Neural cell (in vitro differentiated cells): ENCODE results near the gene OCRL. TPM values are rescaled to one million over a fixed set of nuclear protein-coding genes. Genes with fewer than 3 reads are reported as not detected.

Experiments
- H2AFZ ChIP-seq: fragments of 200-600, 300-800 bp; sonication (generic), shearing (Covaris generic); 2 replicates; pipeline ENCODE4 v1.6.0; 2014; ENCODE audit warnings: low read depth, mild to moderate bottlenecking, antibody characterized with exemption, low read length, moderate library complexity
- H3F3A ChIP-seq: fragments of 200-600 bp; shearing (Covaris generic); 2 replicates; pipeline ENCODE4 v1.6.1; 2016; ENCODE audit warnings: mild to moderate bottlenecking, moderate library complexity, mixed read lengths, antibody characterized with exemption, low read length; ENCODE audit not compliant: insufficient read depth, poor library complexity, severe bottlenecking
- H3K27ac ChIP-seq: fragments of 200-600, 300-800 bp; sonication (generic), shearing (Covaris generic); 2 replicates; pipeline ENCODE4 v1.5.1; 2014; ENCODE audit warnings: mild to moderate bottlenecking, low read length, moderate library complexity
- H3K27me3 ChIP-seq: fragments of 300-800, 200-600 bp; sonication (generic), shearing (Covaris generic); 2 replicates; pipeline ENCODE4 v1.6.0; 2014; ENCODE audit warnings: mild to moderate bottlenecking, low read depth, low read length, moderate library complexity; ENCODE audit not compliant: insufficient read depth
- H3K36me3 ChIP-seq: fragments of 300-800, 200-600 bp; sonication (generic), shearing (Covaris generic); 2 replicates; pipeline ENCODE4 v1.5.1; 2014; ENCODE audit warnings: mild to moderate bottlenecking, antibody characterized with exemption, low read length, moderate library complexity; ENCODE audit not compliant: insufficient read depth
- H3K4me2 ChIP-seq: fragments of 300-800, 200-600 bp; sonication (generic), shearing (Covaris generic); 2 replicates; pipeline ENCODE4 v1.6.0; 2014; ENCODE audit warnings: mild to moderate bottlenecking, low read length
- H3K4me3 ChIP-seq: fragments of 300-800, 200-600 bp; sonication (generic), shearing (Covaris generic); 2 replicates; pipeline ENCODE4 v1.5.1; 2014; ENCODE audit warnings: mild to moderate bottlenecking, low read length, moderate library complexity
- H3K79me2 ChIP-seq: fragments of 200-600 bp; shearing (Covaris generic); replicated peaks from 2 replicates; pipeline ENCODE4 v1.6.0; 2014; ENCODE audit warnings: mild to moderate bottlenecking, low read length, moderate library complexity; ENCODE audit not compliant: insufficient read depth
- H3K9ac ChIP-seq: fragments of 300-800, 200-600 bp; sonication (generic), shearing (Covaris generic); 2 replicates; pipeline ENCODE4 v1.6.1; 2016; ENCODE audit warnings: mild to moderate bottlenecking, low read length, mixed read lengths
- H3K9me2 ChIP-seq: fragments of 200-600 bp; shearing (Covaris generic); 2 replicates; pipeline ENCODE4 v1.6.1; 2016; ENCODE audit warnings: mild to moderate bottlenecking, low read length, mixed read lengths; ENCODE audit not compliant: insufficient read depth
- H3K9me3 ChIP-seq: fragments of 200-600, 300-800 bp; sonication (generic), shearing (Covaris generic); 2 replicates; pipeline ENCODE4 v1.6.1; 2016; ENCODE audit warnings: mild to moderate bottlenecking, mixed run types, low read length, moderate library complexity, mixed read lengths
- H4K20me1 ChIP-seq: fragments of 200-600 bp; shearing (Covaris generic); 2 replicates; pipeline ENCODE4 v1.6.1; 2016; ENCODE audit warnings: mild to moderate bottlenecking, mixed run types; ENCODE audit not compliant: insufficient read depth
- EP300 ChIP-seq: fragments of 450-650 bp; conservative IDR thresholded peaks from 2 replicates; pipeline ENCODE4 v1.6.1; 2014; ENCODE audit warnings: antibody characterized with exemption, mild to moderate bottlenecking, moderate library complexity; ENCODE audit not compliant: poor library complexity, severe bottlenecking
- EZH2 ChIP-seq: fragments of 200-600, 300-800 bp; shearing (Covaris generic), sonication (generic); IDR thresholded peaks from 2 replicates; pipeline ENCODE4 v1.6.1; 2014; ENCODE audit warnings: antibody characterized with exemption, low read length, borderline replicate concordance, mild to moderate bottlenecking; ENCODE audit not compliant: insufficient read depth, poor library complexity, severe bottlenecking
- MXI1 ChIP-seq: fragments of 450-650 bp; conservative IDR thresholded peaks from 2 replicates; pipeline ENCODE4 v1.6.1; 2014; ENCODE audit warnings: antibody characterized with exemption, mild to moderate bottlenecking; ENCODE audit not compliant: poor library complexity, severe bottlenecking
- POLR2AphosphoS5 ChIP-seq: IDR thresholded peaks from 2 replicates; pipeline ENCODE4 v1.6.1; 2012
- RAD21 ChIP-seq: fragments of 450-650 bp; conservative IDR thresholded peaks from 2 replicates; pipeline ENCODE4 v1.6.1; 2014; ENCODE audit warnings: antibody characterized with exemption, mild to moderate bottlenecking, moderate library complexity
- REST ChIP-seq: IDR thresholded peaks from 2 replicates; pipeline ENCODE4 v1.6.1; 2012; ENCODE audit warnings: borderline replicate concordance
- SMC3 ChIP-seq: fragments of 450-650 bp; conservative IDR thresholded peaks from 2 replicates; pipeline ENCODE4 v1.6.1; 2014; ENCODE audit warnings: antibody characterized with exemption, mild to moderate bottlenecking, moderate library complexity; ENCODE audit not compliant: poor library complexity
- TAF1 ChIP-seq: IDR thresholded peaks from 2 replicates; pipeline ENCODE4 v1.6.1; 2012; ENCODE audit warnings: low read depth
- polyA plus RNA-seq: library from polyadenylated mRNA; depleted of rRNA; stranded (reverse); fragments of >200 nt; gene quantifications from 2 replicates; pipeline ENCODE4 v1.2.3, GENCODE V29; 2014
- TF ChIP-seq, protein P1 (sequence below): fragments of 450-650 bp; IDR thresholded peaks from 2 replicates; pipeline ENCODE4 v1.5.1; 2014; ENCODE audit warnings: antibody characterized with exemption, mild to moderate bottlenecking, moderate library complexity; ENCODE audit not compliant: poor library complexity, severe bottlenecking

Gene OCRL
- polyA plus RNA-seq, 1 donor from 2014 or later: 27.9 TPM

DNA sequence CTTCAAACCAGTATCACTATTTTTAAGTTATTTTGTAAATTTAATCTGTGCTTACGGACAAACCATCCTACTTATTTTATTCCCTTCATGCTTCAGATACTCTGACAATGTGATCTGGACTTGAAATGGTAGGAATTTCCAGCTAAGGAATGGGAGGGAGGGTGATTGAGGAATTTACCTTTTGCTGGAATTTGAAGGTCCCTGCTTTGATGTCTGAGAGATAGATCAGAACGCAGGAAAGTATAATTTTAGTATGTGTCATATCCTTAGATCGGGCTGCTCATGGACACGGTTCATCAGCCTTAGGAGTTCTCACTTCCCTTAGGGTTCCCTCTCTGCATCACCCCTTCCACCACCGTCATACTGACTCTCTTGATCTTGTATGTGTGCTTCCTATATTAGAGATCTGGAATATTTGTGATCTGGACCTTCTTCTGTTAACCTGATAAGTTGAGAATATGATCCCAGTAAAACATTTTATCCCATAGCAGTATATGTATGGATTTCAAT, 16.8 kb downstream of the OCRL start:
- no peaks in the 10 kb centered on the region for H3K27me3 ChIP-seq
- H3F3A ChIP-seq: no peaks in the 10 kb centered on the region
- no peak overlapping the region for H3K4me2 ChIP-seq
- no peak overlapping the region for H3K27ac ChIP-seq
- H3K4me3 ChIP-seq: no peak overlapping the region
- no peak overlapping the region for H2AFZ ChIP-seq
- no peaks in the 10 kb centered on the region for H4K20me1 ChIP-seq
- H3K9ac ChIP-seq: no peak overlapping the region
- no peaks in the 10 kb centered on the region for H3K79me2 ChIP-seq
- TF ChIP-seq REST (no peak), POLR2AphosphoS5 (no peak), TAF1 (no peak), EP300 (no peak), EZH2 (no peak), SMC3 (no peak), RAD21 (no peak), MXI1 (no peak)
- TF ChIP-seq, protein P1, sequence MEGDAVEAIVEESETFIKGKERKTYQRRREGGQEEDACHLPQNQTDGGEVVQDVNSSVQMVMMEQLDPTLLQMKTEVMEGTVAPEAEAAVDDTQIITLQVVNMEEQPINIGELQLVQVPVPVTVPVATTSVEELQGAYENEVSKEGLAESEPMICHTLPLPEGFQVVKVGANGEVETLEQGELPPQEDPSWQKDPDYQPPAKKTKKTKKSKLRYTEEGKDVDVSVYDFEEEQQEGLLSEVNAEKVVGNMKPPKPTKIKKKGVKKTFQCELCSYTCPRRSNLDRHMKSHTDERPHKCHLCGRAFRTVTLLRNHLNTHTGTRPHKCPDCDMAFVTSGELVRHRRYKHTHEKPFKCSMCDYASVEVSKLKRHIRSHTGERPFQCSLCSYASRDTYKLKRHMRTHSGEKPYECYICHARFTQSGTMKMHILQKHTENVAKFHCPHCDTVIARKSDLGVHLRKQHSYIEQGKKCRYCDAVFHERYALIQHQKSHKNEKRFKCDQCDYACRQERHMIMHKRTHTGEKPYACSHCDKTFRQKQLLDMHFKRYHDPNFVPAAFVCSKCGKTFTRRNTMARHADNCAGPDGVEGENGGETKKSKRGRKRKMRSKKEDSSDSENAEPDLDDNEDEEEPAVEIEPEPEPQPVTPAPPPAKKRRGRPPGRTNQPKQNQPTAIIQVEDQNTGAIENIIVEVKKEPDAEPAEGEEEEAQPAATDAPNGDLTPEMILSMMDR: no peak
- H3K9me2 ChIP-seq: no peaks in the 10 kb centered on the region
- no peaks in the 10 kb centered on the region for H3K36me3 ChIP-seq
- no peaks in the 10 kb centered on the region for H3K9me3 ChIP-seq

DNA sequence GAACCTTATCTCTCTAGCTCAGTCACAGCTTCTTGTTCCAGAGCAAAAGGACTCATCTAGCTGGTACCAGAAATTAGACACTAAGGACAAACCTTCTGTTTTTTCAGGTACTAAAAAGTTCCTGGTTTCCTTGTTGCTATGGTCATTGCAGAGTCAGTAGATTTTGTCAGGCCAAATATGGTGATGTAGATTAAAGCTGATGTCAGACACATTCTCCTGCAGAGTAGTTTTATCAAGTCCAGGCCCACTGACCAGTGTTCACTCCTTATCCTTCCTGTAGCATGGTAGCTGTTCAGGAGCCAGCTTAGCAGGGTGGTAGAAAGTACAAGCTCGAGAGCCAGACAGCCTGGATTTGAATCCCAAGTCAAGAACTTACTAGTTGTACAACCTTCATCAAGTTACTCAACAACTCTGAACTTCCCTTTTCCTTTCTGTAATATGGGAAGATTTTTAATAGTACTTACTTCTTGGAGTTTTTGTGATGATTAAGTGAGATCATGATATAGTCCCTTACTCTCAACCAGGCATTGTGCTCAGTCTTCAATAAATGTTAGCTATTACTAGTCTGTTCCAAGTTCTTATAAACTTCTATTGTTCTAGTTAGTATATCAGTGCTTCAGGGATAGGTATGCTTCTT, 17.9 kb downstream of the OCRL start:
- Histone ChIP-seq H3K9me3 (no peaks in the 10 kb centered on the region), H3K9ac (no peak overlapping the region), H3F3A (no peaks in the 10 kb centered on the region), H3K4me3 (no peak overlapping the region), H3K27ac (no peak overlapping the region), H3K9me2 (no peaks in the 10 kb centered on the region), H3K27me3 (no peaks in the 10 kb centered on the region), H4K20me1 (no peaks in the 10 kb centered on the region), H3K4me2 (no peak overlapping the region), H3K79me2 (no peaks in the 10 kb centered on the region), H2AFZ (no peak overlapping the region), H3K36me3 (no peaks in the 10 kb centered on the region)
- TF ChIP-seq MXI1 (no peak), SMC3 (no peak), RAD21 (no peak), POLR2AphosphoS5 (no peak), EP300 (no peak), REST (no peak), EZH2 (no peak), TAF1 (no peak)
- TF ChIP-seq, protein P1: no peak
